ENCODE measurements around the gene ZNF784. TPM values are rescaled to one million over a fixed set of nuclear protein-coding genes. Genes with fewer than 3 reads are reported as not detected.
"Not testable (repeated sequence)": the region's sequence is repeated elsewhere in the genome, so short reads cannot be mapped to it uniquely, and the experiment has no call there.

ZNF784 gene
- total RNA-seq, 1 experiment from 2014 or later: 10.2 TPM

DNA sequence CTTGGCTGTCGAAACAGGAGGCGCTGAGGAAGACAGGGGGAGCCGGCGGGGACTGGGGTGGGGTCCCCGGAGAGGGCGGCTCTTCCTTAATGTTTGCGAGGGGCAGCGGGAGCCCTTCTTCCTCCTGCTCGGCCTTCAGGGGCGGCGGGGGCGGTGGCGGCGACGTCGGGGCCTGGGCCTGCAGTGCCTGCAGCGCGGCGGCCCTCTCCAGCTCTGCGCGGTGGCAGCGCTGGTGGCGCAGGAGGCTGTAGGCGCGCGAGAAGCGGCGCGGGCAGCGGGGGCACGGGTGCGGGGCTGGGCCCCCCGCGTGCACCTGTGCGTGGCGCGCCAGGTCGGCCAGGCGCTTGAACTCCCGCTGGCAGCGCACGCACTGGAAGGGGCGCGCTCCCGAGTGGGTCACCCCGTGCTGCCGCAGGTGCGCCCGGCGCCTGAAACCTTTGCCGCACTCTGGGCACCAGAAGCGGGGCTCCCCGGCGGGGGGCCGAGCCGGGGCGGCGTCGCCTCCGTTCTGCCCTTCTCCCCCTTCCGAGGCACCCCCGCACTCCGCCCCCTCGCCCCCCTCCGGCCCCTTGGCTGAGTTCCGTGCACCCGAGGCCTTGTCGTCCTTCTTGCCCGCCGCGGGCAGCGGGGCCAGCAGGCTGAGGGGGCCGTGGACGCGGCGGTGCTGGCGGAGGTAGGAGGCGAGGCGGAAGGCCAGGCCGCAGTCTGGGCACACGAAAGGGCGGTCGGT, 46.2 kb downstream of the ZNF784 start:
- POLR2A ChIA-PET: interaction anchor here (1.2 kb wide), 1 partner anchor 21 kb away, joined by 3 read pairs; the partner anchor contains the start of gene FIZ1
- no peaks in the 10 kb centered on the region for H3K27me3 Mint-ChIP-seq (ENCODE audit: insufficient read depth, unreplicated experiment)

DNA sequence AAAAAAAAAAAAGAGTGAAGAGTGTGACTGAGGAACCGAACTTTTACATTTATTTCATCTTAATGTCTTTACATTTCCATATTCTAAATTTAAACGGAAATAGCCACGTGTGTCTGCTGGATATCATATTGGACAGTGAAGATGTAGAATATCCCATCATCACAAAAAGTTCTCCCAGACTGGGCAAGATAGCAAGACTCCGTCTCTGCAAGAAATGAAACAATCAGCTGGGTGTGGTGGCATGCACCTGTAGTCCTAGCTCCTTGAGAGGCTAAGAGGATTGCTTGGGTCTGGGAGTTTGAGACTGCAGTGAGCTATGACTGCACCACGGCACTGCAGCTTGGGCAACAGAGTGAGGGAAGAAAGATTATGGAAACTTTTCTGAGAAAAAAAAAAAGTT, 47.6 kb downstream of the ZNF784 start:
- Mint-ChIP-seq H3K9me3 (ENCODE audit: unreplicated experiment) (no peaks in the 10 kb centered on the region), H3K4me3 (ENCODE audit: unreplicated experiment) (no peak overlapping the region), H3K27me3 (ENCODE audit: insufficient read depth, unreplicated experiment) (no peaks in the 10 kb centered on the region), H3K4me1 (ENCODE audit: low read depth, unreplicated experiment) (peaks cover 14% of the 10 kb centered on the region), H3K27ac (ENCODE audit: unreplicated experiment) (no peak overlapping the region), H3K36me3 (ENCODE audit: insufficient read depth, unreplicated experiment) (peaks cover 46% of the 10 kb centered on the region)
- POLR2A ChIA-PET: interaction anchor here (0.5 to 1.2 kb wide), 3 partner anchors 22 to 54 kb away, joined by 3 to 4 read pairs (median 3); partner anchors contain the start of gene FIZ1
- Histone ChIP-seq H3K36me3 (ENCODE audit: control insufficient read depth, insufficient read depth, low read length) (no peaks in the 10 kb centered on the region; the same call in 1 of the 2 replicates), H3K27me3 (replicated peaks; ENCODE audit: control insufficient read depth, insufficient read depth, low read length) (no peaks in the 10 kb centered on the region), H3K9me3 (no peaks in the 10 kb centered on the region), H3K4me1 (peaks cover 12% of the 10 kb centered on the region), H3K4me3 (ENCODE audit: low read depth, low read length) (no peak overlapping the region)
- CTCF ChIA-PET: no interaction called here
- TF ChIP-seq, protein P1, sequence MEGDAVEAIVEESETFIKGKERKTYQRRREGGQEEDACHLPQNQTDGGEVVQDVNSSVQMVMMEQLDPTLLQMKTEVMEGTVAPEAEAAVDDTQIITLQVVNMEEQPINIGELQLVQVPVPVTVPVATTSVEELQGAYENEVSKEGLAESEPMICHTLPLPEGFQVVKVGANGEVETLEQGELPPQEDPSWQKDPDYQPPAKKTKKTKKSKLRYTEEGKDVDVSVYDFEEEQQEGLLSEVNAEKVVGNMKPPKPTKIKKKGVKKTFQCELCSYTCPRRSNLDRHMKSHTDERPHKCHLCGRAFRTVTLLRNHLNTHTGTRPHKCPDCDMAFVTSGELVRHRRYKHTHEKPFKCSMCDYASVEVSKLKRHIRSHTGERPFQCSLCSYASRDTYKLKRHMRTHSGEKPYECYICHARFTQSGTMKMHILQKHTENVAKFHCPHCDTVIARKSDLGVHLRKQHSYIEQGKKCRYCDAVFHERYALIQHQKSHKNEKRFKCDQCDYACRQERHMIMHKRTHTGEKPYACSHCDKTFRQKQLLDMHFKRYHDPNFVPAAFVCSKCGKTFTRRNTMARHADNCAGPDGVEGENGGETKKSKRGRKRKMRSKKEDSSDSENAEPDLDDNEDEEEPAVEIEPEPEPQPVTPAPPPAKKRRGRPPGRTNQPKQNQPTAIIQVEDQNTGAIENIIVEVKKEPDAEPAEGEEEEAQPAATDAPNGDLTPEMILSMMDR (IDR thresholded peaks at IDR 0.05; ENCODE audit: insufficient read depth in 1 of 2, low read depth in 1 of 2, low read length in 1 of 2, severe bottlenecking in 1 of 2, unreplicated experiment in 1 of 2): no peak
- DNase-seq: no peak
- intact Hi-C loops (cut with micrococcal nuclease; ENCODE audit: unreplicated experiment): no loop called here
- BruUV-seq (replicated peaks): no TSS peak

More for the DNA sequence above, 46.2 kb downstream of the ZNF784 start:
- no peak overlapping the region for H3K27ac Mint-ChIP-seq (ENCODE audit: unreplicated experiment)
- no peak overlapping the region for H3K4me3 ChIP-seq (ENCODE audit: low read depth, low read length)
- H3K4me1 Mint-ChIP-seq (ENCODE audit: low read depth, unreplicated experiment): peaks cover 20% of the 10 kb centered on the region
- no peaks in the 10 kb centered on the region; the same call in 1 of the 2 replicates for H3K36me3 ChIP-seq (ENCODE audit: control insufficient read depth, insufficient read depth, low read length)
- no TSS peak for BruUV-seq (replicated peaks)
- H3K4me1 ChIP-seq: peaks cover 19% of the 10 kb centered on the region
- H3K27me3 ChIP-seq (replicated peaks; ENCODE audit: control insufficient read depth, insufficient read depth, low read length): no peaks in the 10 kb centered on the region
- intact Hi-C loops (cut with micrococcal nuclease; ENCODE audit: unreplicated experiment): no loop called here
- no peak overlapping the region for H3K4me3 Mint-ChIP-seq (ENCODE audit: unreplicated experiment)
- no peak for DNase-seq
- TF ChIP-seq, protein P1 (IDR thresholded peaks at IDR 0.05; ENCODE audit: insufficient read depth in 1 of 2, low read depth in 1 of 2, low read length in 1 of 2, severe bottlenecking in 1 of 2, unreplicated experiment in 1 of 2): no peak
- no peaks in the 10 kb centered on the region for H3K9me3 Mint-ChIP-seq (ENCODE audit: unreplicated experiment)
- no peaks in the 10 kb centered on the region for H3K9me3 ChIP-seq
- peaks cover 50% of the 10 kb centered on the region for H3K36me3 Mint-ChIP-seq (ENCODE audit: insufficient read depth, unreplicated experiment)
- CTCF ChIA-PET: no interaction called here

DNA sequence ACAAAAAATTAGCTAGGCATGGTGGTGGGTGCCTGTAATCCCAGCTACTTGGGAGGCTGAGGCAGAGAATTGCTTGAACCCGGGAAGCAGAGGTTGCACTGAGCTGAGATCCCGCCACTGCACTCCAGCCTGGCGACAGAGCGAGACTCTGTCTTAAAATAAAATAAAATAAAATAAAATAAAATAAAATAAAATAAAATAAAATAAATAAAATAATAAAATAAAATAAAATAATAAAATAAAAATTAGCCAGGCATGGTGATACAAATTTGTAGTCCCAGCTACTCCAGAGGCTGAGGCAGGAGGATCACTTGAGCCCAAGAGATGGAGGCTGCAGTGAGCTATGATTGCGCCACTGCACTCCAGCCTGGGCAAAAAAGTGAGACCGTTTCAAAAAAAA, 50.4 kb downstream of the ZNF784 start:
- POLR2A ChIA-PET; H3K9me3 Mint-ChIP-seq (ENCODE audit: unreplicated experiment); H3K4me3 Mint-ChIP-seq (ENCODE audit: unreplicated experiment); CTCF ChIA-PET; H3K9me3 ChIP-seq; intact Hi-C loops (cut with micrococcal nuclease; ENCODE audit: unreplicated experiment); H3K27me3 ChIP-seq (replicated peaks; ENCODE audit: control insufficient read depth, insufficient read depth, low read length); H3K4me3 ChIP-seq (ENCODE audit: low read depth, low read length); DNase-seq; H3K27ac Mint-ChIP-seq (ENCODE audit: unreplicated experiment); H3K4me1 Mint-ChIP-seq (ENCODE audit: low read depth, unreplicated experiment); BruUV-seq (replicated peaks); H3K4me1 ChIP-seq; H3K36me3 ChIP-seq (ENCODE audit: control insufficient read depth, insufficient read depth, low read length); H3K27me3 Mint-ChIP-seq (ENCODE audit: insufficient read depth, unreplicated experiment): not testable (repeated sequence)
- H3K36me3 Mint-ChIP-seq (ENCODE audit: insufficient read depth, unreplicated experiment): peaks cover 22% of the 10 kb centered on the region

Other genes with a start within 250 kb of the ZNF784 start
- gene TMEM190, start 247.7 kb downstream of the ZNF784 start, total RNA-seq (2022): not detected in 2 replicates
- gene TMEM238, start 240.3 kb downstream of the ZNF784 start, total RNA-seq (2022): 18.1 and 22.7 TPM in 2 replicates
- 2,048 and 2,146 TPM in 2 replicates for gene RPL28, start 238.6 kb downstream of the ZNF784 start, total RNA-seq (2022)
- gene UBE2S, start 216.8 kb downstream of the ZNF784 start, total RNA-seq (2022): 279 and 293 TPM in 2 replicates
- gene SHISA7, start 181.3 kb downstream of the ZNF784 start, total RNA-seq (2022): not detected in 2 replicates
- 40.6 and 49.6 TPM in 2 replicates for gene ISOC2, start 162.9 kb downstream of the ZNF784 start, total RNA-seq (2022)
- gene C19orf85, start 159.8 kb downstream of the ZNF784 start, total RNA-seq (2022): not detected in 2 replicates
- 12.3 and 13.9 TPM in 2 replicates for gene ZNF628, start 147.9 kb downstream of the ZNF784 start, total RNA-seq (2022)
- gene NAT14, start 139.4 kb downstream of the ZNF784 start, total RNA-seq (2022): 40.9 and 45.2 TPM in 2 replicates
- gene SSC5D, start 136.1 kb downstream of the ZNF784 start, total RNA-seq (2022): 0.58 and 0.86 TPM in 2 replicates
- gene SBK2, start 87.4 kb downstream of the ZNF784 start, total RNA-seq (2022): not detected in 2 replicates
- gene SBK3, start 79.0 kb downstream of the ZNF784 start, total RNA-seq (2022): 2.3 and 2.4 TPM in 2 replicates
- gene ZNF579, start 43.7 kb downstream of the ZNF784 start, total RNA-seq (2022): 26.5 and 30.4 TPM in 2 replicates
- 27.2 and 27.7 TPM in 2 replicates for gene FIZ1, start 25.0 kb downstream of the ZNF784 start, total RNA-seq (2022)
- 10.8 and 11.1 TPM in 2 replicates for gene ZNF524, start 24.3 kb downstream of the ZNF784 start, total RNA-seq (2022)
- 13.2 and 14.5 TPM in 2 replicates for gene ZNF865, start 18.9 kb downstream of the ZNF784 start, total RNA-seq (2022)
- gene ZNF580, start 16.4 kb upstream of the ZNF784 start, total RNA-seq (2022): 38.5 and 41.4 TPM in 2 replicates
- gene ZNF581, start 19.1 kb upstream of the ZNF784 start, total RNA-seq (2022): 46.2 and 47.4 TPM in 2 replicates
- 17.4 and 17.6 TPM in 2 replicates for gene CCDC106, start 23.6 kb upstream of the ZNF784 start, total RNA-seq (2022)
- gene U2AF2, start 30.5 kb upstream of the ZNF784 start, total RNA-seq (2022): 289 TPM in 2 replicates
- gene EPN1, start 50.7 kb upstream of the ZNF784 start, total RNA-seq (2022): 197 and 201 TPM in 2 replicates
- not detected in 2 replicates for gene NLRP9, start 113.8 kb upstream of the ZNF784 start, total RNA-seq (2022)
- not detected in 2 replicates for gene RFPL4A, start 134.5 kb upstream of the ZNF784 start, total RNA-seq (2022)
- not detected in 2 replicates for gene RFPL4AL1, start 144.6 kb upstream of the ZNF784 start, total RNA-seq (2022)
- 0.26 and 0.43 TPM in 2 replicates for gene NLRP11, start 207.4 kb upstream of the ZNF784 start, total RNA-seq (2022)
- gene NLRP4, start 212.0 kb upstream of the ZNF784 start, total RNA-seq (2022): not detected in 2 replicates

Data from Caco-2 (cell line).